Omental fat pad (tissue), 4 donors: ENCODE results near the gene KLF18. TPM values are rescaled to one million over a fixed set of nuclear protein-coding genes. Genes with fewer than 3 reads are reported as not detected.

Experiments used
- ATAC-seq: fragments of 150-250 bp; one replicate; pipeline ENCODE4 v1.9.1; 2016; ENCODE audit warnings: mild to moderate bottlenecking, moderate library complexity; ENCODE audit not compliant: low FRiP score
- DNase-seq: peaks from one replicate; pipeline ENCODE4 v3.0.0-alpha.2; 2019; ENCODE audit warnings: low spot score
- CTCF ChIP-seq, 3 donors: fragments of 450-650 bp; IDR thresholded peaks; one replicate each; pipeline ENCODE4 v1.5.1; 2016 to 2017; ENCODE audit warnings: antibody characterized with exemption in 3 of 3, mild to moderate bottlenecking in 3 of 3, moderate library complexity in 2 of 3
- small RNA-seq: library from RNA; depleted of rRNA; stranded (forward); fragments of <200 nt; gene quantifications from one replicate; pipeline ENCODE3, GENCODE V24; 2016
- total RNA-seq, 4 donors: library from RNA; depleted of rRNA; stranded (reverse); fragments of >200 nt; gene quantifications; one replicate each; pipeline ENCODE4 v1.1.0, GENCODE V29; 2016

Gene KLF18
- total RNA-seq, 4 donors from 2014 or later, result not detected

- no peak for ATAC-seq
- DNase-seq, result no peak
- no peak for TF ChIP-seq CTCF (IDR thresholded peaks at IDR 0.05)
These were observed 41.1 kb downstream of the KLF18 start for GRCh38 chr1:44100183-44100868.

- no peak for ATAC-seq
These were observed 47.4 kb downstream of the KLF18 start for GRCh38 chr1:44094047-44094446.

GRCh38 chr1:44090429-44091252 lies 50.8 kb downstream of the KLF18 start:
- no peak for DNase-seq
- no peak for TF ChIP-seq CTCF (IDR thresholded peaks at IDR 0.05)

More at GRCh38 chr1:44094047-44094446, 47.4 kb downstream of the KLF18 start:
- DNase-seq, result no peak
- TF ChIP-seq CTCF (IDR thresholded peaks at IDR 0.05), result no peak

GRCh38 chr1:44089371-44090048 lies 51.9 kb downstream of the KLF18 start:
- no peak for DNase-seq
- no peak for TF ChIP-seq CTCF (IDR thresholded peaks at IDR 0.05)
- ATAC-seq, result no peak

More at GRCh38 chr1:44090429-44091252, 50.8 kb downstream of the KLF18 start:
- ATAC-seq, result no peak

Small RNA genes lying within 50 kb of the gene (small RNA-seq; reads per million reads assigned to genes)
- gene AL035417.1 (not detected), gene OOSP1P1 (not detected), gene RF00019 (not detected), gene RN7SL479P (not detected)

Other genes starting within 250 kb of the KLF18 start
- under 1 TPM in 3 of 4 donors, not detected in 1; 0.19 to 0.72 (median 0.63) TPM for gene ARTN, start 207.8 kb downstream of the KLF18 start, total RNA-seq
- gene IPO13, start 194.7 kb downstream of the KLF18 start, total RNA-seq, result 10 to 100 TPM; 18.7 to 23.2 (median 21.1) TPM
- 10 to 100 TPM; 18.1 to 67.5 (median 23.1) TPM for gene DPH2, start 171.6 kb downstream of the KLF18 start, total RNA-seq
- 100 to 1,000 TPM; 111 to 223 (median 139) TPM for gene ATP6V0B, start 166.7 kb downstream of the KLF18 start, total RNA-seq
- 10 to 100 TPM; 20.3 to 67.9 (median 42.6) TPM for gene B4GALT2, start 162.4 kb downstream of the KLF18 start, total RNA-seq
- gene CCDC24, start 150.0 kb downstream of the KLF18 start, total RNA-seq, result 1 to 10 TPM; 2.3 to 3.6 (median 2.8) TPM
- gene SLC6A9, start 110.2 kb downstream of the KLF18 start, total RNA-seq, result 1 to 10 TPM in 3 of 4 donors, under 1 TPM in 1; 0.31 to 7.4 (median 4.0) TPM
- gene KLF17, start 22.8 kb downstream of the KLF18 start, total RNA-seq, result under 1 TPM in 1 of 4 donors, not detected in 3; 0.24 TPM
- 10 to 100 TPM; 23.2 to 43.5 (median 27.9) TPM for gene DMAP1, start 71.8 kb upstream of the KLF18 start, total RNA-seq
- gene ERI3, start 213.6 kb upstream of the KLF18 start, total RNA-seq, result 10 to 100 TPM; 27.6 to 36.3 (median 31.2) TPM